ENCODE data around the gene KIF2A.

Gene KIF2A

DNA sequence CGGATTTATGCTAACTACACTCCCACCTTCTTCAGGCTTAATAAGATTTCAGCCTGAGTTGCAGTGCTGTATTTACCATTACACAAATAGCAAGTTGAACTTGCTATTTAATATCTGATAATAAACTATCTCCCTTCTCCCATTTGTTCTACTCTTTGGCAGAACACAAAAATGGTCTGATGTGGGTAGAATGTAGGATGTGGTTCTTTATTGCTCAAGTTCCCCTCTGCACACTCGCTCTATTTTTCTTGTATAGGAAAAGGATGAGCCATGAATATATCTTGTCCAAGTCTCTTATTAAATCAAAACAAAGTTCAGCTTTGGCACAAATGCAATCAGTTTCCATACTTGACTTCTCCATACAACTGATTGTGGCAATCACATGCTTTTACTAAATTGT, 37.2 kb upstream of the KIF2A start:
- H3K36me3 ChIP-seq (ENCODE audit: insufficient read depth, low read length): no peaks in the 10 kb centered on the region
- no peaks in the 10 kb centered on the region for H4K20me1 ChIP-seq (ENCODE audit: insufficient read depth, low read length)
- TF ChIP-seq EZH2 (IDR thresholded peaks at IDR 0.05; ENCODE audit: borderline replicate concordance, low read length): no peak
- TF ChIP-seq, protein P1, sequence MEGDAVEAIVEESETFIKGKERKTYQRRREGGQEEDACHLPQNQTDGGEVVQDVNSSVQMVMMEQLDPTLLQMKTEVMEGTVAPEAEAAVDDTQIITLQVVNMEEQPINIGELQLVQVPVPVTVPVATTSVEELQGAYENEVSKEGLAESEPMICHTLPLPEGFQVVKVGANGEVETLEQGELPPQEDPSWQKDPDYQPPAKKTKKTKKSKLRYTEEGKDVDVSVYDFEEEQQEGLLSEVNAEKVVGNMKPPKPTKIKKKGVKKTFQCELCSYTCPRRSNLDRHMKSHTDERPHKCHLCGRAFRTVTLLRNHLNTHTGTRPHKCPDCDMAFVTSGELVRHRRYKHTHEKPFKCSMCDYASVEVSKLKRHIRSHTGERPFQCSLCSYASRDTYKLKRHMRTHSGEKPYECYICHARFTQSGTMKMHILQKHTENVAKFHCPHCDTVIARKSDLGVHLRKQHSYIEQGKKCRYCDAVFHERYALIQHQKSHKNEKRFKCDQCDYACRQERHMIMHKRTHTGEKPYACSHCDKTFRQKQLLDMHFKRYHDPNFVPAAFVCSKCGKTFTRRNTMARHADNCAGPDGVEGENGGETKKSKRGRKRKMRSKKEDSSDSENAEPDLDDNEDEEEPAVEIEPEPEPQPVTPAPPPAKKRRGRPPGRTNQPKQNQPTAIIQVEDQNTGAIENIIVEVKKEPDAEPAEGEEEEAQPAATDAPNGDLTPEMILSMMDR (IDR thresholded peaks at IDR 0.05; ENCODE audit: low read length): no peak
- H3F3A ChIP-seq (ENCODE audit: insufficient read depth, low read length): no peaks in the 10 kb centered on the region
- H3K9me2 ChIP-seq (ENCODE audit: low read depth, low read length): no peaks in the 10 kb centered on the region
- H3K9ac ChIP-seq (ENCODE audit: low read length): no peak overlapping the region
- H3K4me1 ChIP-seq (ENCODE audit: insufficient read depth, low read length, severe bottlenecking): no peaks in the 10 kb centered on the region
- H3K4me3 ChIP-seq (ENCODE audit: low read depth, low read length, poor library complexity, severe bottlenecking): no peak overlapping the region
- no peaks in the 10 kb centered on the region for H3K9me3 ChIP-seq (ENCODE audit: low read length)
- no peaks in the 10 kb centered on the region for H3K79me2 ChIP-seq (ENCODE audit: insufficient read depth, low read length)
- H3K27me3 ChIP-seq (ENCODE audit: insufficient read depth, low read length): no peaks in the 10 kb centered on the region
- no peak overlapping the region for H3K4me2 ChIP-seq (ENCODE audit: low read length)
- no peak overlapping the region for H2AFZ ChIP-seq (ENCODE audit: low read length)
- no peak overlapping the region for H3K27ac ChIP-seq (ENCODE audit: low read depth, low read length, poor library complexity, severe bottlenecking)

DNA sequence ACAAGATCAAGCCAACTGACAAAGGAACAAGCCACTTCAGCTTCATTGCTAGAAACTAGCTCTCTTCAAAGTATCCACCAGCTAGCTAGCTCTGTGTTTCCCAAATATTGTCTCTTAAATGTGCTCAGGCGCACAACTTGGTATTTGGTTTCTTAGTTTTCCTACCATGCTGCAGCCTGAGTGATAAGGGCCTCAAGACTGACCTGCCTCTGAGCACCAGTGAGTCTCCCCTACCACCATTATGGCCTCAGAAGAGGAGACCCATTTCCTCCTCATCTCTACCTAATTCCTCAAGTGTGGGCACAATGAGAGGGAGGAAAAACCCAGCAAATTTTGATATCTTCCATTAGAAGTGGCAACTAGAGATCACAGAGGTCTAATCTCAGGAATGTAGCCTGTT, 34.6 kb upstream of the KIF2A start:
- Histone ChIP-seq H3K9ac (ENCODE audit: low read length) (no peak overlapping the region), H3K4me2 (ENCODE audit: low read length) (no peak overlapping the region), H3K27me3 (ENCODE audit: insufficient read depth, low read length) (no peaks in the 10 kb centered on the region), H3F3A (ENCODE audit: insufficient read depth, low read length) (no peaks in the 10 kb centered on the region), H3K27ac (ENCODE audit: low read depth, low read length, poor library complexity, severe bottlenecking) (no peak overlapping the region), H3K4me1 (ENCODE audit: insufficient read depth, low read length, severe bottlenecking) (no peaks in the 10 kb centered on the region), H4K20me1 (ENCODE audit: insufficient read depth, low read length) (no peaks in the 10 kb centered on the region), H3K9me2 (ENCODE audit: low read depth, low read length) (no peaks in the 10 kb centered on the region), H3K79me2 (ENCODE audit: insufficient read depth, low read length) (no peaks in the 10 kb centered on the region), H3K36me3 (ENCODE audit: insufficient read depth, low read length) (no peaks in the 10 kb centered on the region), H3K9me3 (ENCODE audit: low read length) (no peaks in the 10 kb centered on the region), H3K4me3 (ENCODE audit: low read depth, low read length, poor library complexity, severe bottlenecking) (no peak overlapping the region), H2AFZ (ENCODE audit: low read length) (no peak overlapping the region)
- TF ChIP-seq, protein P1 (IDR thresholded peaks at IDR 0.05; ENCODE audit: low read length): no peak
- TF ChIP-seq EZH2 (IDR thresholded peaks at IDR 0.05; ENCODE audit: borderline replicate concordance, low read length): no peak

DNA sequence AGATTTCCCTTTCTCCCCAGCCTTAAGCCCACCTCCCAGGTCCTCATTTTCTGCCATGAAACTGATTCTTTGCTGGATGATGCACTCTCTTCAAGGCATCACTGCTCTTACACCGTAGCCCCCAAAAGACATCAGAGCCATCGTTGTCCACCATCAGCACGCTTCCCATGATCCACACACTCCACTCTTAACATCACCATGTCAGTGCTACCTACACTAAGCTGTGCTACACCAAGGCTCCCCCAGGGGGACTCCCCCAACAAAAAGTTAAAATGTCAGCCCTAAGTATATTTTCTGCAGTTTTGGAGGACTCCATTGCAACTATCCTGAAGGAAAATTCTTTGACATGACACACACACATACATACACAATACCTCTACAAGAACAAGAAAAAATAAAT, 34.1 kb upstream of the KIF2A start:
- H3K9me2 ChIP-seq (ENCODE audit: low read depth, low read length): no peaks in the 10 kb centered on the region
- H3K36me3 ChIP-seq (ENCODE audit: insufficient read depth, low read length): no peaks in the 10 kb centered on the region
- H3K79me2 ChIP-seq (ENCODE audit: insufficient read depth, low read length): no peaks in the 10 kb centered on the region
- H3K4me1 ChIP-seq (ENCODE audit: insufficient read depth, low read length, severe bottlenecking): no peaks in the 10 kb centered on the region
- no peak overlapping the region for H3K27ac ChIP-seq (ENCODE audit: low read depth, low read length, poor library complexity, severe bottlenecking)
- no peak overlapping the region for H3K9ac ChIP-seq (ENCODE audit: low read length)
- TF ChIP-seq, protein P1 (IDR thresholded peaks at IDR 0.05; ENCODE audit: low read length): no peak
- TF ChIP-seq EZH2 (IDR thresholded peaks at IDR 0.05; ENCODE audit: borderline replicate concordance, low read length): no peak
- no peak overlapping the region for H3K4me2 ChIP-seq (ENCODE audit: low read length)
- no peak overlapping the region for H3K4me3 ChIP-seq (ENCODE audit: low read depth, low read length, poor library complexity, severe bottlenecking)
- H3K27me3 ChIP-seq (ENCODE audit: insufficient read depth, low read length): no peaks in the 10 kb centered on the region
- no peaks in the 10 kb centered on the region for H3K9me3 ChIP-seq (ENCODE audit: low read length)
- H2AFZ ChIP-seq (ENCODE audit: low read length): no peak overlapping the region
- no peaks in the 10 kb centered on the region for H4K20me1 ChIP-seq (ENCODE audit: insufficient read depth, low read length)
- no peaks in the 10 kb centered on the region for H3F3A ChIP-seq (ENCODE audit: insufficient read depth, low read length)

Measured in OCI-LY1 (cell line).